GM21576 (cell line): ENCODE measurements around the gene SLC27A6.

Experiments used
- ATAC-seq: cut with Tn5 transposase; IDR thresholded peaks from one replicate; pipeline ENCODE4 v1.9.1; 2021; ENCODE audit warnings: mild to moderate bottlenecking, moderate library complexity; ENCODE audit not compliant: unreplicated experiment

SLC27A6 gene

DNA sequence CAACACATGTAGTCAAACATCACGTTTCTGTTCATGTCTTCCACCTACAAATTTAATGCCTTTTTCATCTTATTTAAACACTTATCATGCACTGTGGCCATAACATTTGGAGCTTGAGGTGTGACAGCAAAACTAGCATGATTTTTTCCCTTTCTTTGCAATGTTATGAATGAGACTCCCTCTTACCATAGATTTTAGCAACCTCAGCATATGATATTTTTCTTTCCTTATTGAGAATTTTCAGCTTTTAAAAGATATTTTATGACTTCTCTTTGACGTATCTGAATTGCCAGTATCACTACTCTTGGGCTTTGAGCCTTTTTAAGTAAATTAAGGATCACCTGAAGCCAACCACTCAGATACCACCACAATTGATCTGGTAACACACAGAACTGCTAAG lies 96.6 kb downstream of the SLC27A6 start:
- ATAC-seq, result no peak

DNA sequence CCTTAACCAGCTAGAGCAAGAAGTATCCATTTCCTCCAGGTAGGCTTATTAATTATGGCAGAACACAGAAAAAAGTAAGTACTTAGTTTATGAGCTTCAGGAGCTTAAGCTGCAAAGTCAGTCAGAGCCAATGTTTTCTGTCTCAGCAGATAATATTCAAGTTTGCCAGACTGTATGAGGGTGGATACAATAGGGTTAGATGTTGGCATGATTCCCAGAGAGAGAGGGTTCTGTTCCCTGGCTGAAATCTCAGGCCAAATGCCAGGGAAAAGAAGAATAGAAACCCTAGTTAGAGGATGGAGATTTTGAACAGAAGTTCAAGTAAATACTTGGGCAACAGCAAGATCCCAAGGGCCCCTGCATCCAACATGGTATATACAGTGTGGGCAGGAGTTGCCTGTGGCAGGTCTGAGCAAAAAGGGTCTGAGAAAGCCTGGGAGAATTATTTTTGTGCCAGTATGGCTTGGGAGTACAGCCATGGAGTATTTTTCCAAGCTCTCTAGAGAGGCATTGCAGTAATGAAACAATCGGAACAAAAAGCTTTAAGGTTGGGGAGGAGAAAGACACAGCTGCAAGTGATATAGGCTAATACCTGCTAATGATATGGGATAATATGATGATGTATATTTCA lies 98.3 kb downstream of the SLC27A6 start:
- ATAC-seq, result no peak

DNA sequence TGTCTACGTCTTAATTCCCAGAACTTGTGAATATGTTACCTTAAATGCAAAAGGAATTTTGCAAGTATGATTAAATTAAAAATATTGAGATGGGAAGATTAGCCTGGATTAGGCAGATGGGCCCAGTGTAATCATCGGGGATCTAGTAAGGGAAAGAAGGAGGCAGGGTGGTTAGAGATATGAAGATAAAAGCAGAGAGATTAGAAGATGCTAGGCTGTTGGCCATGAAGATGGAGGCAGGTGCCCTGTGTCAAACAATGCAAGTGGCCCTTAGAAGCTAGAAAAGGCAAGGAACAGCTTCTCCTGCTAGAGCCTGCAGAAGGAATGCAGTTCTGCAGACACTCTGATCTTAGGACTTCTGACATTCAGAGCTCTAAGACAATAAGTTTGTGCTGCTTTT lies 100.4 kb downstream of the SLC27A6 start:
- no peak for ATAC-seq

DNA sequence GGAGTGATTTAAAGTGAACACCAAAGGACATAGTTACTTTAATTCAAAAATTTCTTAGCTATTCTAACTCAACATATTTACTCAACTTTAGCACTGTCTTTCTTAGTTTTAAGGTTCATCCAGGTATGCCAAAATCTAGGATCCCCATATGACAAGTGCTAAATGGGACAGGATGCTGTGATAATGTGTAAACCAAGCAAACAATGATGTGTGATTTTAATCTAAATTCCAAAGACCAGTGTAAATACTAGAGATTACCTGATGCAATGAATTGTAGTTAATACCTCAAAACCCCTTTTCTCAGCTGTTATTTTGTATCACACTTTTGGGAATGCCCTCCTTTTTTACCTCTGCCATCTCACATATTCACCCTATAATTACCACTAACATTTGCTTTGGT lies 102.5 kb downstream of the SLC27A6 start:
- ATAC-seq, result no peak

DNA sequence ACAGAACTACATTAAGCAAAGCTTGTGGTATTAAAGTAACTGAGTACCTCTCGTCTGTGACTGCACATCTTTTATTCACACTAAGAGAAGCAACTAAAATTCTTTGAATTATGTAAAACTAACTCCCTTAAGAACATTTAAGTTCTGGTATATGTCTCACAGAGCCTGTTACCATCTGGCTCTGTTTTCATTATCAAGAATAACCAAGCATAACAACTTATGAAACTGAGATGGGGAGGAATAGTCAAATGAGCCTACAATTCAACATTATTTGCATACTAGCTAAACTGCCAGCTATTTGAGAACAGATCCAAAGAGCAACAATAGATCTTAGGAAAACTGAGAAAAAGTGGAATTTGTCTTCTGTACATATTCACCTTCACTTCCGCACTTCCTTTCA lies 104.0 kb downstream of the SLC27A6 start:
- peak; percentile 46 for ATAC-seq

DNA sequence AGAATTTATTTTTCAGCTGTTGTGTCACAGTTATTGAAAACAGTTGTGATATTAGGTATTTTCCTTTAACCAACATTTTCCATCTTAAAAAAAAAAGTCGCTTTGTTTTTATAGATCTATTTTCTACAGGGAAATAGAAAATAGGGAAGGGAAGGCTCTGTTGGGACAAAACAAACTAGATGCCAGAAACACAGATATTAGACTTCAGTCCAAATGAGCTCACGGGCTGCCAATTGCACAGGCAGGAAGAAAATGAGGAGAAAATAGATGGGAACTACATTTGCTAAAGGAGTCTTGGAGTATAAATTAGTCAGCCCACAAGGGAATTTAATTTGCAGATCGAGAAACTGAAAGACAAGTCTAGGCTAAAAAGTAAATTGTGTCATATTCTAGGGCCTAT lies 107.8 kb downstream of the SLC27A6 start:
- ATAC-seq, result no peak

DNA sequence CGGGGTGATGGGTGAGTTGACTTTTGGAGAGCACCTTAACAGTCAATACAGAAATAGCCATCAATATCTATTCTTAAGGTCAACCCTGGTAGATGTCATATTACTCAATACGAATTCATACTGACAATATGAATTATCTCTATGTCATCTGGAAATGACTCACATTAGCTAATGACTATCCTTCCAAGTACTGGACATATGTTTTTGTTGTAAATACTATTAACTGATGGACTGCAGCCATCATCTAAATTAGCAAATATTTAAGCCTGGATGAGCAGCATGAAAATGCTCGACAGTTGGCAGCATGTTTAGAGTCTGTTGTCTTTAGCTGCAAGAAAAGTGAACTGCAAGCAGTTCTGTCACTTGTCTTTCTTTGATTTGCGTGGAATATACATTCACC lies 109.6 kb downstream of the SLC27A6 start:
- no peak for ATAC-seq

DNA sequence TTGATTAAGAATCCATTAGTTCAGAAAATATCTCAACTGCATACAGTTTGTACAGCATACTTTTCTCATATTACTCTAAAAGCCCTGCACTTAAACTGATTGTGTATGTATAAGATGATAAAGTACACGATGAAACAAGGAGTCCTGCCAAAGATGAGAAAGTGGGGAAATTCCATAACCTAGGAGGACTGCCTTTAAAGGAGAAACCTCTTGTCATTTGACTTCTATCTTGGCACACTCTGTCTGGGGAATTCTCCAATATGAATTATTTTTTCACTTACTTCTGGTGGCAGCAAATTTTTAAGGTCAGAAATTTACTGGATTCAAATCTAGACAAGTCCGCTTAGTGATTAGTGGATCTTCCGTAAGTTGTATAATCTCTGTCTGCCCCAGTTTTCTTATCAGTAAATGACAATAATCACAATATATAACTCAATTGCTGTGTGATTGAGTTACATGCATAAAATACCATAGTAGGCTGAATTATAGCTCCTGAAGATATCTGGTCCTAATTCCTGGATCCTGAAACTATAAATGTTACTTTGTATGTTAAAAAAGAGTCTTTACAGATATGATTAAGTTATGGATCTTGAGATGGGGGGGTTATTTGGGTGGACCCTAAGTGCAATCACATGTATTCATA lies 112.3 kb downstream of the SLC27A6 start:
- no peak for ATAC-seq

DNA sequence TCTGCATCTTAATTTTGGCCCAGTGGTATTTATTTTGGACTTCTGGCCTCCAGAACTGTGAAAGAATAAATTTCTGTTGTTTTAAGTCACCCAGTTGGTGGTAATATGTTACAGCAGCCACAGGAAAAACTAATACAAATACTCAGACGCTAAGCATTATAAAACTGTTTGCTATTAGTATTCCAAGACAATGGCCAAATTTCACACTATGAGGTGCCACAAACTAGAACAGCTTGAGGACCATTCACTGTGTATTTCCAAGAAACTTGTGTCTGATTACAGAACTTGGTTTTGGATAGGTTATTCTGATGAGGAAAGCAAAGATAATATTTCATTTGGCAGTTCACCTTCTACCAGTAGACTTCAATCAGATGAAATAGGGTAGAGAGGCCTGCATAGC lies 113.0 kb downstream of the SLC27A6 start:
- ATAC-seq, result no peak

DNA sequence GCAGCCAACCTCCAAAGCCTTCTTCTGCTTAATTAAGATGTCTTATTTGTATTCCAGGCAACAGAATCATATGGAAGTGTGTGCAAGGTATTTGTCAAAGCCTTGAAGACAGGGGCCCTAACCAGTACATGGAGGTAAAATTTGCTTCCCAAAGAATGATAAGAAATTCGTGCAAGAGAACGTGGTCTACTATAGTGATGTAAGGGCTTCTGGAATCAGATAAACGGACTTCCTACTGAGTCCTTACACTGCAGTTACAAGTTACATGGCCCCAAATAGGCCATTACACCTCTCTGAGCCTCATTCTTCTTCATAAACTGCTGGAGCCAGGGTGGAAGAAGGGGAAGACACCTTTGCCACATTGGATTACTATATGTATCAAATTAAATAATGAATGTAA lies 113.4 kb downstream of the SLC27A6 start:
- ATAC-seq, result no peak

DNA sequence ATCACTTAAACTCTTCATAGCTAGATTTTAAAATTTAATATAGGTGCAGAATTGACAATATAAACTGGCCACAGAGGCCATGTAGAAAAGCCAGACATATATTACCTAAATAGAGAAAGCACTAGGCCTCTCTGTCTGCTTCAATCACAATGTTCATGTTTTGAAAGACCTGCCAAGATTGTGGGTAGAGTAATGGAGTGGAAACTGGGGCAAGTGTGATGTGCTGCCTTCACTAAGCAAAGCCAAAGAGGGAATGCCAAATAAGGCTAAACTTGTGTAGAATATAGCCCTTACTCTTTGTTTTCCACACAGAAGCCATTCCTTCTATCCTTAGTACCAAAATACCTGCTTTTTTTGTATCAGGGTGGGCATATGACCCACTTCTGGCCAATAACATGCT lies 114.2 kb downstream of the SLC27A6 start:
- no peak for ATAC-seq

DNA sequence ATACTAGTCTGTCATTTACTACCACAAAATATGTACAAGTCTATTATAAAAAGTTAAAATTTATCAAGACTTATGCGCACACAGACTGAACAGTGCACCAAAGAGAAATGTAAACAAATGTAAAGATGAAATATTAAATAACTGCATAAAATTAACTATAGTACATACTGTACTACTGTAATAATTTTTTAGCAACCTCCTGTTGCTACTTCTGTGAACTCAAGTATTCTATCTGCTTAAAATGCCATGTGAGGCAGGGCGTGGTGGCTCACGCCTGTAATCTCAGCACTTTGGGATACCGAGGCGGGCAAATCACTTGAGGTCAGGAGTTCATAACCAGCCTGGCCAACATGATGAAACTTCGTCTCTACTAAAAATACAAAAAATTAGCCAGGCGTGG lies 115.5 kb downstream of the SLC27A6 start:
- no peak for ATAC-seq

DNA sequence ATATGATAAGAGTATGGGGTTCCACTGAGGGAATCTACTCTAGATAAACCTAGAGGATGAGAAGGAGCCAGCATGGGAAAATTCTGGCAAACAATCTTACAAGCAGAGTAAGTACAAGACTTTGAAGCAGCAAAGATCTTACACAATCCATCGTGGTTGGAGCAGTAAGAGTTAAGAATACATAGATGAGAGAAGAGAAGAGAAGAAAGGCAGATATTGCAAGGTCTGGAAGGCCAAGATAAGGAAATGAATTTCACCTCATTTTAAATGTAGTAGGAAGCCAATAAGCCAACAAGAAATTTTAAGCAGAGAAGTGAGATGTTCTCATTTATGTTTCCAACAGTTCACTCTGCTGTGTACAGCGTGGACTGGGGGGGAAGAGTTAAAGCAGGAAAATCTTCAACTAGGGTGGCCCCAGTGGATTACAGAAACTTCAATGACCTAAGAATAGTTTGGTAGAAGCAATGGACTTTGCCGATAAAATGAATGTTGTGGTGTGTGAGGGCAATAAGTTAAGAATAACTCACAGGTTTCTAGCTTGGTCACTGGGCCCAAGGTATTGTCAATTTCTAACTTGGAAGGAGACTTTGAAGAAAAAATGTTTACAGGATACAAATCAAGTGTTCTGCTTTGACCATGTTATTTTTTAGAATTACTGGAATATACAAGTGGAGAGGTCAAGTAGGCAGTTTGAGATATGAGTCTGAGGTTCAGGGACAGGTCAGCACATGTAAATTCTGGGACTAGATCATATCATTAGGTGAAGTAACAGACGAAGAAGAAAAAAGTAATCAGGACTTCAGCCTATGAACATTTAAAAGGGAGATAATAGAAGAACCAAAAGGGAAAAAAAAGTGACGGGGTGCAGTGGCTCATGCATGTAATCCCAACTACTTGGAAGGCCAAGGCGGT lies 117.2 kb downstream of the SLC27A6 start:
- ATAC-seq, result no peak
